HG03103 (cell line): ENCODE results near the gene BPIFB6.

Experiments used
- ATAC-seq: cut with Tn5 transposase; IDR thresholded peaks from one replicate; pipeline ENCODE4 v1.9.1; 2021; ENCODE audit warnings: low read depth; ENCODE audit not compliant: unreplicated experiment

The BPIFB6 gene

DNA sequence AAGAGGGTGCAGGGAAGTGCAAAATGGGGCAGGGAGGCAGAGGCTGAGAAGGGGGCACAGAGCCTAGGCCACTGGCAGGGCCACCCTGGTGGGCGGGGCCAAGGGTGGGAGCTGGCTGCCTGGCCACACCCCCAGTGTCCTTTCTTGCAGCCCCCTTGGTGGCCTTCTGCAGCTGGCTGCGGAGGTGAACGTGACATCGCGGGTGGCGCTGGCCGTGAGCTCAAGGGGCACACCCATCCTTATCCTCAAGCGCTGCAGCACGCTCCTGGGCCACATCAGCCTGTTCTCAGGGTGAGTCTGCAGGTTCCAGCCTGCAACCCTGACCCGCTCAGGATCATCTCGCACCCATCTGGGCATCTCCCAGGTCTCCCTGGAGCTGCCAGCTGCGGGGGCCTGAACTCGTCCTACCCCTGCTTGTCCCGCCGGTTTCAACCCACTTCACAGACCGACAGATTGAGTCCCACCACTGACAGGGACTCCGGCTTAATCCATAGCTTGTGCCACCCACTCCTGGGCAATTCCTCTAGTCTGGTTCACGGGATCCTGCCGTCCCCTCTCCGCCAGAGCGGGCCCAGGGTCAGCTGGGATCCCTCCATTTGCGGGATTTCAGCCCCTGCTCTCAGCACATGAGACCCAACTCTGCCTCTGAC is 28.4 kb downstream of the BPIFB6 start:
- no peak for ATAC-seq

DNA sequence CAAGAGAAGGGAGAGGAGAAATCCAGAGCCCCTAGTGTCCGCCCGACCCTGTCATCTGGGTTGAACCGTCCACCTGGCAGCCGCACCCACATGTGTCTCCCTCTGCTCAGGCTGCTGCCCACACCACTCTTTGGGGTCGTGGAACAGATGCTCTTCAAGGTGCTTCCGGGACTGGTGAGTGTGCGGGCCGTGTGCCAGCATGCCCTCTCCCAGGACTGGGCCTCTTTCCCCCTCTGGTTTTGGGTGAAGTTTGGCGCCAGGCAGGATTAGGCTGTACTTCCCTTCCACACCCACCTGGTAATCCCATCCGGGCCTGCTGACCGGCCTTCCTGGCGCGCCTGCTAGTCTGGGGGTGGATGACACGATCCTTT is 30.2 kb downstream of the BPIFB6 start:
- no peak for ATAC-seq

- no peak for ATAC-seq
Observed at GRCh38 chr20:33062105-33062824, 30.8 kb downstream of the BPIFB6 start.

DNA sequence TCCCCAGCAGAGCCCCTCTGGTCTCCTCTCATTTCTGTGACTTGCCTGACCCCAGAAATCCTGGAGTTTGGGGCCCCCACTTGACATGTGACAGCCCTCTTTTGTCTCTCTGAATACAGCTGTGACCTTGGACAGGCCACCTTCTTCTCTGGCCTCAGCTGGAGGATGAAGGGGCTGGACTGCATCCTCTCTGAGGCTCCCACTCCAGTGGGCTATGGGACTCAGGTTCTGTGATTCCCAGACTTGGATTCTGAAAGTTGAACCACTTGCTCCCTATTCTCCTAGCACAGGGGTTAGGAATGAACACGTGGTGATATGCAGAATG is 31.3 kb downstream of the BPIFB6 start:
- ATAC-seq: no peak

DNA sequence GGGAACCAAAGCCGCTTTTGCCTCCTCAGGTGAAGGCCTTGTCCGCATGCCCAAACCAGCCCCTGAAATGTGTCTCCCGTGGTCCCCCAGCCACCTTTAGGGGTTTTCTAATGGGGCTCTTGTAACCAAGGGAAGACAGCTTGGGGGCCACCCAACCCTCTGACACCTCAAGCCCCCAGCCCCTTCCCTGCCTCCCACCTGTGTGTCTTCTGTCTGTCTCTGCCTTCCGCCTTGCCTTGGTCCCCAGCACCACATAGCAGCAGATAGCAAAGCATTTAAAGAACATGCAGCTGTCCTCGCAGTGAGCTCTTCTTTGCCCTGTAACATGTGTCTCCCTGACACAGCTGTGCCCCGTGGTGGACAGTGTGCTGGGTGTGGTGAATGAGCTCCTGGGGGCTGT is 31.8 kb downstream of the BPIFB6 start:
- no peak for ATAC-seq

GRCh38 chr20:33064572-33065287 is 33.3 kb downstream of the BPIFB6 start:
- ATAC-seq: no peak

DNA sequence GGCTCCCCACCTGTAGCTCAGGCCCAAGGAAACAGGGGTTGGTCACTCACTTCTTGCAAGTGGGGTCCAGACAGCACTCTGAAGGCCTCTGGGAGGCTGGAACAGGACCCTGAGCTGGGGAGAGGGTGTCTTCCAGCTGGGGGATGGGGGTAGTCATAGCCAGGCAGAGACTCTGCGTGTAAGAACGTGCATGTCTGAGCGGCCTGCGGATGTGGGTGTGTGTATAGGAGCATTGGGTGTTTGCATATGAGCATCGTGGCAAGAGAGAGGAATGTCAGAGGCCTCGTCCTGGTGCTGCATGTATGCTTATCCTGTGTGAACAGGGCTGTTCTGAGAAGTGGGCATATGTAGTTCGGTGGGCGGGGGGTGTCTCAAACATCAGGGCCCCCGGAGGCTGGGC is 34.3 kb downstream of the BPIFB6 start:
- ATAC-seq: no peak

DNA sequence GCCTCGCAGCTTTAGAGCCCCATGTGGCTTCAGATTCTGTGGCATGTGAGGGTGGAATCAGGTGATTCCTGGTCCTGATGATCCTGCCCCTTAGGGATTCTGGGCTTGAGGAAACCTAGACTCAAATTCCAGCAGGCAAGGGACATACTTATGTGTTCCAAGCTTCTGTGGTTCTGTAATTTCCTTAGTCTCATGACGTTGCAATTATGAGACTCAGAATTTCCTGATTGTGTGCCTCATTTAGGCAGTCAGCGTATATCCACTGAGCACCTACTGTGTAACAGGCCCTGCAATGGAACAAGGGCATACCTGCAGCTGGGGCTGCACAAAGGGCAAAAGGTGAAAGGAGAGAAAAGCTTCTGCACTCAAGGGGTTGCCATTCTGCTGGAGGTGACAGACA is 36.4 kb downstream of the BPIFB6 start:
- ATAC-seq: no peak

DNA sequence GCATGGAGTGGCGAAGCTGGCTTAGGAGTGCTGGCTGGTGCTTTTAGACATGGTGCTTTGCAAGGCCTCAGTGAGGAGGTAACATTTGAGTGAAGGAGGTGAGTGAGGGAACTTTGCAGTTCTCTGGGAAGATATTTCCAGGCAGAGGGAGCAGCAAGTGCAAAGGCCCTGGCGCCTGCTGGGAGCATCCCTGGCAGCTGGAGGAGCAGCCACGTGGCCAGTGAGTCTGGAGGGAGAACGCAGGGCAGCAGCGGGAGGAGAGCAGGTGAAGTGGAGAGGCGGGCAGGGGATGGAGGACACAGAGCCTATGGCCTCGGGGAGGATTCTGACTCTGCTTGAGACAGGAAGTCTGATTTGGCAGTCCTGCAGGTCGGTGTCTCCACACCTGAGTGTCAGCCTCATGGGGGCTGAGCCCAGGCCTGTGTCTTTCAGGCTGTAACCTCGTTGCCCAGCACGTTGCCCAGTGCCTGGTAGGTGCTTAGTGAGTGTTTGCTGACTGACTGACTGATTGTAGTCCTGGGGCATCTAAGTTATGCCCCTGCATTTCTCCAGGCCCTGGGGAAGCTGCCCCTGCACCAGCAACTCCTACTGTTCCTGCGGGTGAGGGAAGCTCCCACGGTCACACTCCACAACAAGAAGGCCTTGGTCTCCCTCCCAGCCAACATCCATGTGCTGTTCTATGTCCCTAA is 36.9 kb downstream of the BPIFB6 start:
- no peak for ATAC-seq

DNA sequence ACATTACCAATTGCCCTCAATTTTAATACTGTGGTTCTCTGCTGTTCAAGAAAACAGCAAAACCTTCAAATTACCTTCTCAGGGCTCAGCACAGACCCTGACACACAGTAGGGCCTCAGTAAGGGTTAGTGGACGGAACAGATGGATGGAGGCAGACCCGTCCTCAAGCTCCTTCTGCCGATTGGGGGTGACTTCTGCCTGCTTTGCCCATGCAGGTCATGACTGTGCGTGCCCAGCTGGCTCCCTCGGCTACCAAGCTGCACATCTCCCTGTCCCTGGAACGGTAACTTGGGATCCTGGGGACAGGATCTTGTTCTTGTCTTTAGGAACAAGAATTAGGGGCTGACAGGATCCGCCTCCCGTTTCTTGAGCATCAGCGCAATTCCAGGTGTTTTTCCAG is 38.2 kb downstream of the BPIFB6 start:
- no peak for ATAC-seq

- ATAC-seq: no peak
Observed at GRCh38 chr20:33070111-33071053, 38.9 kb downstream of the BPIFB6 start.

- no peak for ATAC-seq
Observed at GRCh38 chr20:33071198-33071597, 39.8 kb downstream of the BPIFB6 start.

- no peak for ATAC-seq
Observed at GRCh38 chr20:33072362-33072761, 40.9 kb downstream of the BPIFB6 start.

- no peak for ATAC-seq
Observed at GRCh38 chr20:33072813-33073212, 41.4 kb downstream of the BPIFB6 start.

- no peak for ATAC-seq
Observed at GRCh38 chr20:33074675-33075074, 43.2 kb downstream of the BPIFB6 start.

GRCh38 chr20:33075281-33075680 is 43.8 kb downstream of the BPIFB6 start:
- no peak for ATAC-seq

DNA sequence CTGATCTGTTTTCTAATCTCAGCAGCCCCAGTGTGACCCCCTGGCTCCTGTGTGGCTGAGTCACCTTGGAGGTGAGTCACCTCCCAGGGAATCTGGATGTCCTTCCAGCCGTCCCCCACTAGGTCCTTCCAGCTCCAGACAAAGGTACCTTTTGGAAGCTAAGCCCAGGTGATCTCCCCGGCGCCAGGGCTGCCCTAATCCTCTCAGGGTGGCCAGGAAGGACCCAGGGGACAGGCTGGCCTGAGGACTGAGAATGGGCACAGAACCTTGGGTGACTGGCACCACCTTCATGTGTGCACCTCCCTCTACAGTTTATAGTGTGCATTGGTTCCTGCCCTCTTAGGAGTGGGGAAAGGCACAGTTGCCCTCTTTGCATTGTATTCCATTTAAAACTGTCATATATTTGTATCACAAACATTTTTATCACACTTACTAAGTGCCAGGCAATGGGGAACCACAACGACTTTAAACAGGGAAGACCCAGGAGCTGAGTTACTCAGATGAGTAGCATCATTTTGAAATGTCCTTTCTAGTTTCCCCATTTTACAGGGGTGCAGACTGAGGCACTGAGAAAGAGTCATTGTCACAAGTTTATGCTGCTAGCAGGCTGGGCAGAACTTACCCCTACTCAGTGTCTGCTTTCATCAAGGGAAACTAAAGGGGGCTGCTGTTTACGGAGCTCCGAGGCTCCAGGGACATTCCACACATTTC is 45.4 kb downstream of the BPIFB6 start:
- no peak for ATAC-seq

DNA sequence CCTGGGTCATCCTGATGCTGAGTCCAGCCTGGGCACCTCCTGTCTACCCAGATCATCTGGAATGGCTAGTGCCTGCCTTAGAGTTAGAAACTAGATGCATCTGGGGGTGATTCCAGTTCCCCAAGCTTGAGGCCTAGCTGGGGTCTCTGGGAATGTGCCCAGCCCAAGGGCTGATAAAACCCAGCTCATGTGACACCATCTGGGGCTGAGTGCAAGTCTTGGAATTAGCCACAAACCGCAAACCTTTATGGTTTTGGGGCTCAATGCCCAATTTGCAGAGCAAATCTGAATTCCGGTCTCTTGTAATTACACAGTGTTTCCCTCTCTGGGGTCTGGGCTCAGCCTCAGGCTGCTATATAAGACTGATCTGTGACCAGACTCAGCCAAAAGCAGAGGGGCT is 47.8 kb downstream of the BPIFB6 start, which contains the start of gene BPIFB4:
BPIFB4 (plus strand) TSS at position 385 of the 400 bp plus-strand sequence. CDS start 1,884 bp downstream, outside the sequence.
- ATAC-seq: no peak

- no peak for ATAC-seq
Observed at GRCh38 chr20:33081411-33082154, 50.1 kb downstream of the BPIFB6 start.
